ENCODE measurements around the gene WEE1.

WEE1 gene

GRCh38 chr11:9567401-9567800 is 6.1 kb upstream of the WEE1 start:
- DNase-seq = no peak

- DNase-seq = no peak
These were observed 5.2 kb upstream of the WEE1 start for GRCh38 chr11:9568161-9568853.

GRCh38 chr11:9568854-9569587 is 4.4 kb upstream of the WEE1 start:
- DNase-seq = peak; percentile 13

- no peak for DNase-seq
These were observed 3.8 kb upstream of the WEE1 start for GRCh38 chr11:9569588-9570164.

GRCh38 chr11:9570313-9571025 is 3.0 kb upstream of the WEE1 start:
- no peak for DNase-seq

- DNase-seq = no peak
These were observed 2.3 kb upstream of the WEE1 start for GRCh38 chr11:9571071-9571762.

GRCh38 chr11:9571763-9572115 is 1.7 kb upstream of the WEE1 start:
- DNase-seq = no peak

GRCh38 chr11:9573775-9574621 is 528 bp downstream of the WEE1 start:
- no peak for DNase-seq

GRCh38 chr11:9574622-9575259 is 1.3 kb downstream of the WEE1 start:
- no peak for DNase-seq

GRCh38 chr11:9575260-9576240 is 2.1 kb downstream of the WEE1 start:
- no peak for DNase-seq

GRCh38 chr11:9576701-9577381 is 3.4 kb downstream of the WEE1 start:
- no peak for DNase-seq

GRCh38 chr11:9577556-9577955 is 4.1 kb downstream of the WEE1 start:
- no peak for DNase-seq

GRCh38 chr11:9580894-9581293 is 7.4 kb downstream of the WEE1 start:
- no peak for DNase-seq

- DNase-seq = no peak
These were observed 8.2 kb downstream of the WEE1 start for GRCh38 chr11:9581556-9582161.

- no peak for DNase-seq
These were observed 17.2 kb downstream of the WEE1 start for GRCh38 chr11:9590717-9591116.

GRCh38 chr11:9594267-9595046 is 21.0 kb downstream of the WEE1 start:
- no peak for DNase-seq

- DNase-seq = no peak
These were observed 23.5 kb downstream of the WEE1 start for GRCh38 chr11:9596926-9597464.

- DNase-seq = no peak
These were observed 26.7 kb downstream of the WEE1 start for GRCh38 chr11:9600166-9600565.

Data from midbrain (tissue), 1 donor.